ENCODE results near the gene GLOD4. TPM values are rescaled to one million over a fixed set of nuclear protein-coding genes. Genes with fewer than 3 reads are reported as not detected.
"Not testable (repeated sequence)": the region's sequence is repeated elsewhere in the genome, so short reads cannot be mapped to it uniquely, and the experiment has no call there.

The GLOD4 gene, protein sequence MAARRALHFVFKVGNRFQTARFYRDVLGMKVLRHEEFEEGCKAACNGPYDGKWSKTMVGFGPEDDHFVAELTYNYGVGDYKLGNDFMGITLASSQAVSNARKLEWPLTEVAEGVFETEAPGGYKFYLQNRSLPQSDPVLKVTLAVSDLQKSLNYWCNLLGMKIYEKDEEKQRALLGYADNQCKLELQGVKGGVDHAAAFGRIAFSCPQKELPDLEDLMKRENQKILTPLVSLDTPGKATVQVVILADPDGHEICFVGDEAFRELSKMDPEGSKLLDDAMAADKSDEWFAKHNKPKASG
- 10 to 100 TPM; 57.6 to 71.6 TPM for total RNA-seq

DNA sequence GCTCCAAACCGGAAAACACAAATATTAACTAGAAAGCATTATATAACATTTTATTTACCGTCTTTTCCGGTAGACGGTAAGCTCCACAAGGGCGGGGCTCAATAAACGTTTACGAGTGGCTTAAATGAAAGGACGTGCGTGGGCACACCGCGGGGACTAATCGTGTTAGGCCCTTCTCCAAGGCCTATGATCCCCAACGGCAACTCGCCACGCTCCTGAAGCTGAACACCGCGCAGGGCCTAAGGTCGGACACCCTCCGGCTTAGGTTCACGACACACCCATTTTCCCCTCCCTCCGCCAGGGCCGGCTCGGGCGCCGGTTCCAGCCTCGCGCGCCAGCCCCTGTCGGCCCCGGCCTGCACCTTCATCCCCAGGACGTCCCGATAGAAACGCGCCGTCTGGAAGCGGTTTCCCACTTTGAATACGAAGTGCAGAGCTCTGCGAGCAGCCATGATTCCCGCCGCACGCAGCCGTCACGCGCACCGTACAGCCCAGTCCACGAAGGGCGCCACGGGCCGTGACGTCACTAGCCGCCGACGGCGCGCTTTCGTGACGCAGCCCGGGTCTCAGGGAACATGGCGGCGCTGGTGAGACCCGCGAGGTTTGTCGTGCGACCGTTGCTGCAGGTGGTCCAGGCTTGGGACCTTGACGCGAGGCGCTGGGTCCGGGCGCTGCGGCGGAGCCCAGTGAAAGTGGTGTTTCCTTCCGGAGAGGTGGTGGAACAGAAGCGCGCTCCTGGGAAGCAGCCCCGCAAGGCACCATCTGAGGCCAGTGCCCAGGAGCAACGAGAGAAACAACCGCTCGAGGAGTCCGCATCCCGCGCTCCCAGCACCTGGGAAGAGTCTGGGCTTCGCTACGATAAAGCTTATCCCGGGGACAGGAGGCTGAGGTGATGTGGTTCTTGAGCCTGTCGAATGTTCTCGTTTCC lies at the start of gene GLOD4, which contains the start of gene MRM3:
Gene GLOD4, minus strand, starts transcription at position 476 of the 927 bp plus-strand sequence. Its CDS starts 25 bp downstream, at position 451.
Gene MRM3, plus strand, starts transcription at position 549 of the 927 bp plus-strand sequence. Its CDS starts 26 bp downstream, at position 575.
- ChIA-PET POLR2A (no interaction called here), CTCF (interaction anchor here (0.7 to 2.6 kb wide), 5 partner anchors 17 to 215 kb away, joined by 3 to 11 read pairs (median 5); partner anchors contain the start of genes NXN and TIMM22)
- Mint-ChIP-seq H3K27ac (peak within 1 kb of the TSS; percentile 97), H3K27me3 (no peaks in the 10 kb centered on the region), H3K36me3 (ENCODE audit: low read depth) (peaks cover 30% of the 10 kb centered on the region), H3K9me3 (no peaks in the 10 kb centered on the region), H3K4me1 (peaks cover 36% of the 10 kb centered on the region), H3K4me3 (peak within 1 kb of the TSS; percentile 97)
- peak; percentile 94 for DNase-seq

- DNase-seq: no peak
- CTCF ChIA-PET: no interaction called here
- no peak overlapping the region for H3K4me3 Mint-ChIP-seq
- no peaks in the 10 kb centered on the region for H3K4me1 Mint-ChIP-seq
- no peaks in the 10 kb centered on the region for H3K9me3 Mint-ChIP-seq
- POLR2A ChIA-PET: no interaction called here
- no peaks in the 10 kb centered on the region for H3K27me3 Mint-ChIP-seq
- H3K27ac Mint-ChIP-seq: no peak overlapping the region
- H3K36me3 Mint-ChIP-seq (ENCODE audit: low read depth): no peaks in the 10 kb centered on the region
These were observed 48.9 kb upstream of the GLOD4 start for GRCh38 chr17:830950-831349.

DNA sequence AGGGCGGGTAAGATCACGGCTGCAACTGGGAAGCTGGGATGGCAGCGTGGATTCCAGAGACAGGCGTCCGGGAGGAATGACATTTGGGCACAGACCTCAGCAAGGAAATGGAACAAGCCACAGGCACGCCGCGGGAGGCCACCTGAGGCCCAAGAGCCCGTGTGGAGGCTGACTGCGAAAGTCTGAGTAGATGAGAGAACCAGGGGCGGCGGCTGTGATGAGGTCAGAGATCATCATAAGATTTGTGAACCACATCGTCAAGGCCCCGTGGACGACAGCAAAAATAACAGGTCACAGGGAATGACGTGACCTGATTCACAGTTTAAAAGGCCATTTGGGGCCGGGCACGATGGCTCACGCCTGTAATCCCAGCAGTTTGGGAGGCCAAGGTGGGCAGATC lies 48.3 kb upstream of the GLOD4 start:
- Mint-ChIP-seq H3K4me1 (no peaks in the 10 kb centered on the region), H3K36me3 (ENCODE audit: low read depth) (no peaks in the 10 kb centered on the region), H3K9me3 (no peaks in the 10 kb centered on the region), H3K27ac (no peak overlapping the region), H3K27me3 (no peaks in the 10 kb centered on the region), H3K4me3 (no peak overlapping the region)
- ChIA-PET CTCF (no interaction called here), POLR2A (no interaction called here)
- no peak for DNase-seq

DNA sequence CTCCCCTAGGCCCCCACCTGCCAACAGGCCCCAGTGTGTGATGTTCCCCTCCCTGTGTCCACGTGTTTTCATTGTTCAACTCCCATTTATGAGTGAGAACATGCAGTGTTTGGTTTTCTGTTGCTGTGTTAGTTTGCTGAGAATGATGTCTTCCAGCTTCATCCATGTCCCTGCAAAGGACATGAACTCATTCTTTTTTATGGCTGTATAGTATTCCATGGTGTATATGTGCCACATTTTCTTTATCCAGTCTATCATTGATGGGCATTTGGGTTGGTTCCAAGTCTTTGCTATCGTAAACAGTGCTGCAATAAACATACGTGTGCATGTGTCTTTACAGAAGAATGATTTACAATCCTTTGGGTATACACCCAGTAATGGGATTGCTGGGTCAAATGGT lies 47.5 kb upstream of the GLOD4 start:
- DNase-seq; H3K36me3 Mint-ChIP-seq (ENCODE audit: low read depth); POLR2A ChIA-PET; CTCF ChIA-PET; H3K9me3 Mint-ChIP-seq; H3K4me1 Mint-ChIP-seq; H3K4me3 Mint-ChIP-seq; H3K27me3 Mint-ChIP-seq; H3K27ac Mint-ChIP-seq: not testable (repeated sequence)

- H3K27me3 Mint-ChIP-seq: no peaks in the 10 kb centered on the region
- no peaks in the 10 kb centered on the region for H3K36me3 Mint-ChIP-seq (ENCODE audit: low read depth)
- H3K4me1 Mint-ChIP-seq: no peaks in the 10 kb centered on the region
- H3K9me3 Mint-ChIP-seq: no peaks in the 10 kb centered on the region
- ChIA-PET CTCF (no interaction called here), POLR2A (no interaction called here)
- H3K27ac Mint-ChIP-seq: no peak overlapping the region
- no peak overlapping the region for H3K4me3 Mint-ChIP-seq
- DNase-seq: no peak
These were observed 46.7 kb upstream of the GLOD4 start for GRCh38 chr17:828761-829160.

- no peak overlapping the region for H3K27ac Mint-ChIP-seq
- H3K36me3 Mint-ChIP-seq (ENCODE audit: low read depth): no peaks in the 10 kb centered on the region
- H3K27me3 Mint-ChIP-seq: no peaks in the 10 kb centered on the region
- CTCF ChIA-PET: no interaction called here
- no peak overlapping the region for H3K4me3 Mint-ChIP-seq
- no peaks in the 10 kb centered on the region for H3K4me1 Mint-ChIP-seq
- no peak for DNase-seq
- no peaks in the 10 kb centered on the region for H3K9me3 Mint-ChIP-seq
- POLR2A ChIA-PET: no interaction called here
These were observed 44.7 kb upstream of the GLOD4 start for GRCh38 chr17:826778-827177.

GRCh38 chr17:825216-825615 lies 43.1 kb upstream of the GLOD4 start:
- no peaks in the 10 kb centered on the region for H3K4me1 Mint-ChIP-seq
- ChIA-PET CTCF (interaction anchor here (1.0 kb wide), 1 partner anchor 10 kb away, joined by 3 read pairs; no protein-coding TSS in a partner anchor), POLR2A (no interaction called here)
- no peaks in the 10 kb centered on the region for H3K36me3 Mint-ChIP-seq (ENCODE audit: low read depth)
- H3K27me3 Mint-ChIP-seq: no peaks in the 10 kb centered on the region
- H3K4me3 Mint-ChIP-seq: no peak overlapping the region
- no peaks in the 10 kb centered on the region for H3K9me3 Mint-ChIP-seq
- H3K27ac Mint-ChIP-seq: no peak overlapping the region
- no peak for DNase-seq

DNA sequence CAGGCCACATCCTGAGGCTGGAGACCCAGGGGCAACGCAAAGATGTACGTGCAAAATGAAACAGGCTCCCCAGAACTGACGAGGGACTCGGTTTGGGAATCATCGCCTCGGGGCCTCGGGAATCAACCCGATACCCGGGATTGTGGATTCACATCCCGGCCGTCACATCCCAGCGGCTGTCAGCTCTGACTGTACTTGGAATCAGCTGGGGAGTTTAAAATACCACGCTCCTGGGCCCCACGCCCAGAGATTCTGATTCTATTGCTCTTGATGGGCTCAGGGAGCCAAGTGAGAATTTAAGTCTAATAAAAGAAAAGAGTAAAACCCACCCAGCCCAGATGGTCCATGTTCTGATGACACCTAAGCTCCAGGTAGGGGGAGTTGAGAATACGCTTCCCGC lies 42.3 kb upstream of the GLOD4 start:
- no peak overlapping the region for H3K27ac Mint-ChIP-seq
- H3K27me3 Mint-ChIP-seq: no peaks in the 10 kb centered on the region
- CTCF ChIA-PET: interaction anchor here (0.7 to 1.0 kb wide), 2 partner anchors 9 to 37 kb away, joined by 3 to 4 read pairs; no protein-coding TSS in a partner anchor
- no peaks in the 10 kb centered on the region for H3K36me3 Mint-ChIP-seq (ENCODE audit: low read depth)
- H3K9me3 Mint-ChIP-seq: no peaks in the 10 kb centered on the region
- POLR2A ChIA-PET: no interaction called here
- DNase-seq: no peak
- no peaks in the 10 kb centered on the region for H3K4me1 Mint-ChIP-seq
- no peak overlapping the region for H3K4me3 Mint-ChIP-seq

- Mint-ChIP-seq H3K36me3 (ENCODE audit: low read depth) (no peaks in the 10 kb centered on the region), H3K27me3 (no peaks in the 10 kb centered on the region), H3K4me1 (no peaks in the 10 kb centered on the region), H3K27ac (no peak overlapping the region), H3K4me3 (no peak overlapping the region), H3K9me3 (no peaks in the 10 kb centered on the region)
- POLR2A ChIA-PET: no interaction called here
- CTCF ChIA-PET: no interaction called here
- no peak for DNase-seq
These were observed 41.4 kb upstream of the GLOD4 start for GRCh38 chr17:823501-823902.

DNA sequence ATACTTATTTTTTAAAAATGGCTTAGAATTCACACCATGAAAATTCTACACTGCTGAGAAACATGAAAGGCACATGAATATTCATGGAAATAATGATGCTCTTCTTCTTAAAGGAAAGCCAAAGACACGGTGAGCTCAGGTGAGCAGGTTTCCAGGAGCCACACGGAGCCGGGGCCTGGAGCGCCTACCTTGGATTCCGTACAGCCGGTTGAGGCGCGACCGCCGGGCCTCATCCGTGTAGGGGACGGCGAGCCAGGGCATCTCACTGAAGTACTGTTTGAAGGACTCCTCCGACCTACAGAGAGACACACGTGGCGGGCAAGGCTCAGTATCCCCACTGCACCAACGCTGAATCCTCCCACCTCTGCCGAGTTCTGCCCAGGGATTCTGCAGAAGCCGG lies 37.2 kb upstream of the GLOD4 start:
- CTCF ChIA-PET: no interaction called here

DNA sequence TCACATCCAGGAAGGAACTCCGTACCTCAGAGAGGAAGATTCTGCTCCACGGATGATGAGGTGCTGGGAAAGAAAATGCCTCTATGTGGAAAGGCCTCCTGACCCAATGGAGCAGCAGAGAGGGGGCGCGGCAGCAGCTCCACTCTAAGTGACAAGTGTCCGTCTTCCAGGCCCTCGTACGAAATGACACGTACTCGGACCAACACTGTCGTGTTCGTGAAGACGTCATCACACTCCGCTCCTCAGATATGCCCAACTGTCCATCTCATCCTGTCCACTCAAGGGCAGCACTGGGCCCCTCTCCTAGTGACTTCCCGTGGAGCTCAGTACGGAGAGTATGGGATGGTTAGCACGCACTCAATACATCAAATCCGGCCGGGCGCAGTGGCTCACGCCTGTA lies 32.3 kb upstream of the GLOD4 start:
- Mint-ChIP-seq H3K36me3 (ENCODE audit: low read depth) (no peaks in the 10 kb centered on the region), H3K4me3 (no peak overlapping the region), H3K4me1 (no peaks in the 10 kb centered on the region), H3K27ac (no peak overlapping the region), H3K27me3 (no peaks in the 10 kb centered on the region), H3K9me3 (peaks cover 3% of the 10 kb centered on the region)
- ChIA-PET CTCF (interaction anchor here (1.0 kb wide), 1 partner anchor 11 kb away, joined by 3 read pairs; no protein-coding TSS in a partner anchor), POLR2A (no interaction called here)
- no peak for DNase-seq

More for the DNA sequence above, 37.2 kb upstream of the GLOD4 start:
- no peaks in the 10 kb centered on the region for H3K9me3 Mint-ChIP-seq
- H3K36me3 Mint-ChIP-seq (ENCODE audit: low read depth): no peaks in the 10 kb centered on the region
- no peak overlapping the region for H3K4me3 Mint-ChIP-seq
- H3K27ac Mint-ChIP-seq: no peak overlapping the region
- POLR2A ChIA-PET: no interaction called here
- no peaks in the 10 kb centered on the region for H3K4me1 Mint-ChIP-seq
- no peaks in the 10 kb centered on the region for H3K27me3 Mint-ChIP-seq
- DNase-seq: no peak

DNA sequence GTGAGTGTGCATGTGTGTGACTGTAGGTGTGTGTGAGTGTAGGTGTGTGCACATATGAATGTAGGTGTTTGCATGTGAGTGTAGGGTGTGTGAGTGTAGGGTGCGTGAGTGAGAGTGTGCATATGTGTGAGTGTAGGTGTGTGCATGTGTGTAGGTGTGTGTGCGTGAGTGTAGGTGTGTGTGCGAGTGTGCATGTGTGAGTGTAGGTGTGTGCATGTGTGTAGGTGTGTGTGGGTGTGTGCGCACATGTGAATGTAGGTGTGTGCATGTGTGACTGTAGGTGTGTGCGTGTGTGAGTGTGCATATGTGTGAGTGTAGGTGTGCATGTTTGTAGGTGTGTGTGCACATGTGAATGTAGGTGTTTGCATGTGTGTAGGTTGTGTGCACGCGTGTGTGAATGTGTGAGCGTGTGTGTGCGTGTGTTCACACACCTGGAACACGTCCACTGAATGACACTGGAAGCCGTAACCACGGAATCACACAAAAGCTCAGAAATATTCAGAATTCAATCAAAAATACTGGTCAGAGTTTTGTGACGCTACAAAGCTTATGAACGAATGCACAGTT lies 30.6 kb upstream of the GLOD4 start:
- H3K9me3 Mint-ChIP-seq: peaks cover 3% of the 10 kb centered on the region
- H3K27ac Mint-ChIP-seq: no peak overlapping the region
- ChIA-PET POLR2A (no interaction called here), CTCF (no interaction called here)
- no peak for DNase-seq
- H3K27me3 Mint-ChIP-seq: no peaks in the 10 kb centered on the region
- H3K36me3 Mint-ChIP-seq (ENCODE audit: low read depth): no peaks in the 10 kb centered on the region
- H3K4me1 Mint-ChIP-seq: no peaks in the 10 kb centered on the region
- no peak overlapping the region for H3K4me3 Mint-ChIP-seq

Data from activated CD4-positive, alpha-beta T cell treated with anti-CD3 and anti-CD28 coated beads, Interleukin-2, amount 10 ng/mL, durations not matched to agents 7 days and 5 days (primary cell).